Measurements from ENCODE around the gene CUX1.

DNA sequence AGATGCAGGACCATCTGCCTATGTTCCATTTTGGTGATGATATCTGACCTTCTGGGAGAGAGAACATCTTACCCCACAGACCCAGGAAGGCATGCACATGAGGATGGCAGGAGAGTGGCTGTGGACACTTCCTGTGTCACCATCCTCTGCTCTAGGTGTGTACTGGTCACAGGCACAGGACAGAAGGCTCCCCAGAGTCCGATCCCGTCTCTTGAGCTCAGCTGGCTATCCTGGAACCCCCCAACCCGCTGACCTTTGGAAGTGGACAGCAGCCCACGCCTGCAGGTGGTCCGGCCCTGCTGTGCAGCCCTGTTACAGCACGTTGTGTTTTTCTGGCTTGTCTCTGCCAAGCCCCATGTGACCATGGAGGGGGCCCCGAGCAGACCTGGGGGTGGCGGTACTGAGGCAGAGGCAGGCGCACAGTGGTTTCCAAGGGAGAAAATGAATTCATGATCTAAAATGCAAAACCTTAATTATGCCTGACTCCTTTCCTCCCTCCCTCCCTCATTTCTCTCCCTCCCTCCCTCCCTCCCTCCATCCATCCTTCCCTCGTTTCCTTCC is 178.8 kb downstream of the CUX1 start:
- TF ChIP-seq, protein P1, sequence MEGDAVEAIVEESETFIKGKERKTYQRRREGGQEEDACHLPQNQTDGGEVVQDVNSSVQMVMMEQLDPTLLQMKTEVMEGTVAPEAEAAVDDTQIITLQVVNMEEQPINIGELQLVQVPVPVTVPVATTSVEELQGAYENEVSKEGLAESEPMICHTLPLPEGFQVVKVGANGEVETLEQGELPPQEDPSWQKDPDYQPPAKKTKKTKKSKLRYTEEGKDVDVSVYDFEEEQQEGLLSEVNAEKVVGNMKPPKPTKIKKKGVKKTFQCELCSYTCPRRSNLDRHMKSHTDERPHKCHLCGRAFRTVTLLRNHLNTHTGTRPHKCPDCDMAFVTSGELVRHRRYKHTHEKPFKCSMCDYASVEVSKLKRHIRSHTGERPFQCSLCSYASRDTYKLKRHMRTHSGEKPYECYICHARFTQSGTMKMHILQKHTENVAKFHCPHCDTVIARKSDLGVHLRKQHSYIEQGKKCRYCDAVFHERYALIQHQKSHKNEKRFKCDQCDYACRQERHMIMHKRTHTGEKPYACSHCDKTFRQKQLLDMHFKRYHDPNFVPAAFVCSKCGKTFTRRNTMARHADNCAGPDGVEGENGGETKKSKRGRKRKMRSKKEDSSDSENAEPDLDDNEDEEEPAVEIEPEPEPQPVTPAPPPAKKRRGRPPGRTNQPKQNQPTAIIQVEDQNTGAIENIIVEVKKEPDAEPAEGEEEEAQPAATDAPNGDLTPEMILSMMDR (IDR thresholded peaks at IDR 0.05; ENCODE audit: insufficient read depth, low read depth, low read length), result no peak
- no peak for TF ChIP-seq EZH2 (IDR thresholded peaks at IDR 0.05; ENCODE audit: insufficient read depth, low read length)

Data from astrocyte (in vitro differentiated cells and primary cell).